Dermis blood vessel endothelial cell (primary cell): ENCODE results near the gene NUDT2. TPM values are rescaled to one million over a fixed set of nuclear protein-coding genes. Genes with fewer than 3 reads are reported as not detected.
A peak's percentile ranks its signal among the peaks of the same experiment; 100 is the strongest.
"Not testable (repeated sequence)": the region's sequence is repeated elsewhere in the genome, so short reads cannot be mapped to it uniquely, and the experiment has no call there.

Experiments
- DNase-seq: peaks from one replicate; pipeline ENCODE4 v3.0.0; 2010
- total RNA-seq: library from RNA; depleted of rRNA; stranded (reverse); fragments of >200 nt; gene quantifications from 2 replicates; pipeline ENCODE4 v1.2.3, GENCODE V29; 2014

The NUDT2 gene
- total RNA-seq, 1 donor from 2014 or later = 61.9 TPM

DNA sequence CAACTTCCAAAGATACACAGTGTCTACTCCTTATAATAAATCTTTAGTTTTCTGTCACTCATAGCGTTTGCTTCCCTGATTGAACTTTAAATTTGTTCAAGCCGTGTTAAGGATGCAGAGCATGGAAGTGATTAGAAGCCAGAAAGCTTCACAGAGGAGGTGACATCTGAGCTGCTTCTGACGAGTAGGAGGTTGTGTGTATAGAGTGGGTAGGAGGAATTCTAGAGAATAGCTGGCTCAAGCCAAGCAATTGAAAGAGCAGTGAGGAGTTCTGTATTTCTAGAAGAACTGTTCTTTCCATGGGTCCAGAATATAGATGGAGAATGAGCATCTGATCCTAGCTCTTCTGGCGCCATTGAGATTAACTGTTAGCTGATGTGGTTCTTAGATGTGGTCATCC, 6.0 kb downstream of the NUDT2 start:
- no peak for DNase-seq

DNA sequence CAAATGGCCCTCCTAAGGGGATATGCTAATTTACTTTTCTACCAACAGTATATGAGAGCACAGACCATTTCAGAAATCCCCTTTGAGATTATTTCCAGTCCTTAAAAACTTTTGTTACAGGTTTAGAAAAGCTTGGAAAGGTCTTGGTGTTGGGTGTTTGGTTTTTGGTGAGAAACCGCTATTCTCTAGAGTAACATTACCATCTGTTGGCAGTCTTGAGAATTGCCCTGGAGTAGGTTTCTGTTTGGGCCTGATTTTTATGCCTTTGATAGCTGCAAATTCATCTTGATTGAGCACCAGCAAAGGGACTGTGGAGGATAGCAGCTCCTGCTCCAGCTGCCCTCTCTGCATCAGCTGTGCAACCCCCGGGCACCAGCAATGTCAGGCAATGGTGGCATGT, 8.0 kb downstream of the NUDT2 start:
- DNase-seq = peak; percentile 12

DNA sequence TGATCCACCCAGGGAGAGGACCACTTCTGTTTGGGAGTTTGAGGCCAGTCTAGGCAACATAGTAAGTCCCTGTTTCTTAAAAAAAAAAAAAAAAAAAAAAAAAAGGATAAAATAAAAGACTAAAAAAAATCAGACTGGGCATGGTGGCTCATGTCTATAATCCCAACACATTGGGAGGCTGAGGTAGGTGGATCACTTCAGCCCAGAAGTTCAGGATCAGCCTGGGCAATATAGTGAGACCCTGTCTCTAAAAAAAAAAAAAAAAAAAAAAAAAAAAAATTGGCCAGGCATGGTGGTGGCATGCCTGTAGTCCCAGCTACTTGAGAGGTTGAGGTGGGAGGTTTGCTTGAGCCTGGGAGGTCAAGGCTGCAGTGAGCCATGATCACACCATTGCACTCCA, 8.7 kb downstream of the NUDT2 start:
- DNase-seq = not testable (repeated sequence)

DNA sequence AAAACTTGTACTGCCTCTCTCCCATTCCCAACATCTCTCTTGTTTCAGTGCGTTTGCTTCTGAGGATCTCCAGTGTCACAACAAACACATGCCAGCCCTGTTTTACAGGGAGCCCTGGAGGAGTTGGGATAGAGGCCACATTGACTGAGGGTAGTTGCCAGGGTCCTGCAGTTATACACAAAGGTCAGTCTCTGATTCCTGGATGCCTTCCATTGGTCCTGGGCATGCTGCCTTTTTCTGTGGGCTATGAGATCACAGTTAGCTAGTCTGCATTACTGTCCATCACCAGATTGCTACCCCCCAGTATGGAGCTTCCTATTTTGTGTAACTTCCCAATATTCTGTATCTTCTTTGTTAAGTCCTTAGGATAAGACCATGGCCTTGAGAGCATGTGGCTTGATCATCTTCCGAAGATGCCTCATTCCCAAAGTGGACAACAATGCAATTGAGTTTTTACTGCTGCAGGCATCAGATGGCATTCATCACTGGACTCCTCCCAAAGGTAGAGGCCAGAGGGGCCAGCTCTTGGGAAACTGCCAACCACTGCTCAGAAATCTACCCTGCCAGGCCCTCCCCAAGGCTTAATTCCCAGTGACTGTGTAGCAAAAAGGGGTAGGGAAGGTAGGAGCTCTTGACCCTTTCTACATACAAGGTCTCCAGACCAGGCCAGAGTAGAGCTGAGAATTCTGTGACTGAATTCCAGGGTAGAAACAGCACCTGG, 9.5 kb downstream of the NUDT2 start:
- no peak for DNase-seq

DNA sequence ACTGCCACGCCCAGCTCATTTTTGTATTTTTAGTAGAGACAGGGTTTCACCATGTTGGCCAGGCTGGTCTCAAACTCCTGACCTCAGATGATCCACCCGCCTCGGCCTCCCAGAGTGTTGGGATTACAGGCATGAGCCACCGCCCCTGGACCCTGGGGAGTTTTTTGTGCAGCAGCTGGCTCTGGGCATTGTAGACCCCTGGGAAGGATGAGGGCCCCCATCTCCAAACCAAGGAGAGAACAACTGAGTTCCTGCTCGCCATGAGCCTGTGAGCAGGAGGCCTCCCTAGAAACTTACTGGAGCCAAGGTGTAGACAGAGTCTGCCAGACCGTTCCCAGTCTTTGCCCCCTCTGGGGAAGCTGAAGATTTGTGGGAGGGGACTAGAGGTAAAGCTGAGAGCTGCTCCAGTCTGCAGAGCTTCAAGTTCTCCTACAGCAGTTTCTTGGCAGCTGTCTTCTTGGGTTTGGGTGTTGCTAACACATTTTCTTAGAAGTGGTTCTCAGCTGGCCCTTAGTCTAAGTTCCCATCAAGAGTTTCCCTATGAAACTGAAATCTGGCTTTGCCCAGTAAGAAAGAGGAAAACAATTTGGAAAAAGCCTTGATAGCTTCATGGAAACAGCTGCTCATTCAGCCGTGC, 12.4 kb downstream of the NUDT2 start:
- DNase-seq = no peak

DNA sequence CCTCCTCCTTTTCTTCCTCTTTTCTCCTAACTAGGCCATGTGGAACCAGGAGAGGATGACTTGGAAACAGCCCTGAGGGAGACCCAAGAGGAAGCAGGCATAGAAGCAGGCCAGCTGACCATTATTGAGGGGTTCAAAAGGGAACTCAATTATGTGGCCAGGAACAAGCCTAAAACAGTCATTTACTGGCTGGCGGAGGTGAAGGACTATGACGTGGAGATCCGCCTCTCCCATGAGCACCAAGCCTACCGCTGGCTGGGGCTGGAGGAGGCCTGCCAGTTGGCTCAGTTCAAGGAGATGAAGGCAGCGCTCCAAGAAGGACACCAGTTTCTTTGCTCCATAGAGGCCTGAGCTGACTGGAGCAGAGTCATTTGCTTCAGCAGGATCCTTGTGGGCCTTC, 13.7 kb downstream of the NUDT2 start:
- no peak for DNase-seq

DNA sequence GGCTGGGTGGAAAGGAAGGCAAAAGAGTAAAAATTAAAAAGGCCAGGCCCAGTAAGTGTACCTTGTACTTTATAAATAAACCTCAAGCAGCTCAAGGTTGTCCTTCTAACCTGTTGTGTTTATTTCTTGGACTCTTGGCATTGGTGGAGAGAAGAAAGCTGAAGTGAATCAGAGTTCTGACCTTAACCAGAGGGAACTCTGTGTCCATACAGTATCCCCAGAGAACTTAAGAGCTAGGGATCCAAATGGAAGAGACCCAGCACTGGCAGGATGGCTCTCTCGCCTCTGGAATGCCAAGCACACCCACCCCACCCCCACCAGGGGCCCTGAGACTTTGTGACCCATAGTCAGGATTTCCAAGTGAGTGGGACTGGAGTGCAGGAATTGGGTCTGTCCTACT, 14.2 kb downstream of the NUDT2 start:
- DNase-seq = no peak

DNA sequence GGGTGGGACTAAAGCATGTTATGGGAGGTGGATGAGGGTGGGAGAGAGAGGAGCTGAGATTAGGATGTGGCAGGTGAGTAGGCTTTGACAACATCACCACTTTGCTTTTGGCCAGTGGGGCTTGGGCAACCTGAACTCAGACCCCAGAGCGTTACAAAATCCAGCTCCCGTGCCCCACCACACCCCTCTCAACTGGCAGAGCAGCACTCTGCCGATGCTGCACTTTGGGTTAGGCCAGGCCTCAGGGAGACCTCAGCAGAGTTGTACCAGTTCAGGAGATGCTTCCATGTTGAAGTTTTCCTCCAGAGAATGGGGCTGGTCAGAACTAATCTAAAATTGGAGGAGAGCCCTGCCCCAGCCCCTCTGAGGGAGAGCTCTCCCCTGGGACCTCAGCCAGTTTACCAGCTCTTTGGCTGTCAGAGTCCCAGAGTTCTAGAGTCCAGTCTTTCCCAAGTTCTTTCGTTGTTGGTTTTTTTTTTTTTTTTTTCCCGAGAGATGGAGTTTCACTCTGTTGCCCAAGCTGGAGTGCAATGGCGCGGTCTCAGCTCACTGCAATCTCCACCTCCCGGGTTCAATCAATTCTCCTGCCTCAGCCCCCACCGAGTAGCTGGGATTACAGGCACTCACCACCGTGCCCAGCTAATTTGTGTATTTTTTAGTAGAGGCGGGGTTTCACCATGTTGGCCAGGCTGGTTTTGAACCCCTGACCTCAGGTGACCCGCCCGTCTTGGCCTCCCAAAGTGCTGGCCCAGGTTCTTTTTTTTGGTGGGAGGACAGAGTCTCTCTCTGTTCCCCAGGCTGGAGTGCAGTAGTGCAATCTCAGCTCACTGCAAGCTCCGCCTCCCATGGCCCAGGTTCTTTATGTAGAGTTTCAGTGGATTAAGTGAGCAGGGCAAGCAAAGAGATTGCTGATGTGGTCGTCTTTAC, 17.8 kb downstream of the NUDT2 start:
- DNase-seq = no peak

DNA sequence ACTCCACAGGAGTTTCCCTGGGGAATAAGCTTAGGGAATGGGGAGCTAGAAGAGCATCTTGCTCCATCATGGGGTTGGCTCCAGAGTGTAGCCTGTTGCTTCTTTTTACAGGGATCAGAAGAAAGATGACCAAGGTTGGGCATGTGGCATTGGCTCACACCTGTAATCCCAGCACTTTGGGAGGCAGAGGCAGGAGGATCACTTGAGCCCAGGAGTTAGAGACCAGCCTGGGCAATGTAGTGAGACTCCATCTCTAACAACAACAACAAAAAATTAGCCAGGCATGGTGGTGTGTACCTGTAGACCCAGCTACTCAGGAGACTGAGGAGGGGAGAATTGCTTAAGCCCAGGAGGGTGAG, 18.4 kb downstream of the NUDT2 start:
- DNase-seq = no peak

DNA sequence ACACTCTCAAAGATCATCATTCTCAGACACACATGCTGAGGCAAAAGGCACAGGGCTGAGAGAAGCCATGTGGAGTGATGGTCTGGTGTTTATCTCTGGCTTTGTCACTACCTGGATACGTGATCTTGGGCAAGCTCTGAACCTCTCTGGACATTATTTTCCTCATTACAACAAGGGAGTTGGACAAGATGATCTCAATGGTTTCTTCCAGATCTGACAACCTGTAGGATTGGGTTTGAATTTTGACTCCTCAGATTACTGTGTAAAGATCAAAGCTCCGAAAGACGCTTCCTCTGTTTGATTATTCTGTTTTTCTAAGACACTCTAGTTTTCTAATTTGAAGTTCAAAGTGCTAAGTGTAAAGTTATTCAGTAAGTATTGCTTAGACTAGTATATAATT, 20.0 kb downstream of the NUDT2 start:
- DNase-seq = no peak

DNA sequence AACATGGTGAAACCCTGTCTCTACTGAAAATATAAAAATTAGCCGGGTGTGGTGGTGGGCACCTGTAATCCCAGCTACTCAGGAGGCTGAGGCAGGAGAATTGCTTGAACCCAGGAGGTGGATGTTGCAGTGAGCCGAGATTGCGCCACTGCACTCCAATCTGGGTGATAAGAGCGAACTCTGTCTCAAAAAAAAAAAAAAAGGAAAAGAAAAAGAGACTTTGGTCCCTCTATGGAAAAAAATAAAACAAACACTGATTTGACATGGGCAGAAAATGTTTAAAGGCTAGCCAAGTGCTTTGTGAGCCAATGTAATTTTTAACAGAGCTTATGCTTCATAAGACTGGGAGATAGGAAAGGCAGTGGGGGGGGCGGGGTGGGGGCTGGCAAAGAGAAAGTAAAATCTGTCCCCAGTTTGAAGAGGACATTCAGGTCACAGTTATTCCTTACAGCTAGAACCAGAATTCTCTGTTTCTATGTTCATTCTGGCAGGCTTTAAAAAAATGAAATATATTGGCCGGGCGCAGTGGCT, 22.8 kb downstream of the NUDT2 start:
- not testable (repeated sequence) for DNase-seq

DNA sequence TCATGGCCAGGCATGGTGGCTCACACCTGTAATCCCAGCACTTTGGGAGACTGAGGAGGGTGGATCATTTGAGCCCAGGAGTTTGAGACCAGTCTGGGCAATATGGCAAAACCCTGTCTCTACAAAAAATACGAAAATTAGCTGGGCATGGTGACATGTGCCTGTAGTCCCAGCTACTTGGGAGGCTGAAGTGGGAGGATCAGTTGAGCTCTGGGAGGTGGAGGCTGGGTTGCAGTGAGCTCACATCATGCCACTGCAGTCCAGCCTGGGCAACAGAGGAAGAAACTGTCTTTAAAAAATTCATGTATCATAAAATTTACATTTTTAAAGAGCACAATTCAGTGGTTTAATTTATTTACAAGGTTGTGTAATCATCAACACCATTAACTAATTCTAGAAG, 23.6 kb downstream of the NUDT2 start:
- DNase-seq = not testable (repeated sequence)

DNA sequence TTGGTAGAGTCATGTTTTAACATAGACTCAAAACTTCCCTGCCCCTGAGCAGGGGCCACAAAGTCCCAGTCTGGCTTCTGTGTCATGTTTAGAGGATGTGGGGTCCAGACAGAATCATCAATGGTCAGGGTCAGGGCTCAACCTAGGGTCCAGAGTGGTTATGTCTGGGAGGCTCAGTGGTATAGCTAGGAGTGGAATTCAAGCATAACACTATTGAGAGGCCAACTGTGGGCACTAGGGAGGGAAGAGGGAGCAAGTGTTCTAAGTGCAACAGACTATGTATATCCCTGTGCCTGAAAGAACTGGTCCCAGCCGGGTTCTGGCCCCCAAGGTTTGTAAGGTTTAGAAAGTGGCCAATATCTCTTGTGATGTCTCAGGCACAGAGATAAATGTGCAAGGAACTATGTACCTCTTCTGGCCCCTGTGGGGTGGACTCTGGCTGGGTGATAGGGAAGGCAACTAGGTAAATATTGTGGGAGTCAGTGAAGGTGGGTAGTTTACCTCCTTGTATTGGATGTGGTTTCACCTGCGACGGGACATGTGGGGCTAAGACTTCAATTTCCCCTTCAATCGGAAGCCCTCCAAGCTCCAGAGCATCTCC, 33.3 kb downstream of the NUDT2 start:
- DNase-seq = no peak

DNA sequence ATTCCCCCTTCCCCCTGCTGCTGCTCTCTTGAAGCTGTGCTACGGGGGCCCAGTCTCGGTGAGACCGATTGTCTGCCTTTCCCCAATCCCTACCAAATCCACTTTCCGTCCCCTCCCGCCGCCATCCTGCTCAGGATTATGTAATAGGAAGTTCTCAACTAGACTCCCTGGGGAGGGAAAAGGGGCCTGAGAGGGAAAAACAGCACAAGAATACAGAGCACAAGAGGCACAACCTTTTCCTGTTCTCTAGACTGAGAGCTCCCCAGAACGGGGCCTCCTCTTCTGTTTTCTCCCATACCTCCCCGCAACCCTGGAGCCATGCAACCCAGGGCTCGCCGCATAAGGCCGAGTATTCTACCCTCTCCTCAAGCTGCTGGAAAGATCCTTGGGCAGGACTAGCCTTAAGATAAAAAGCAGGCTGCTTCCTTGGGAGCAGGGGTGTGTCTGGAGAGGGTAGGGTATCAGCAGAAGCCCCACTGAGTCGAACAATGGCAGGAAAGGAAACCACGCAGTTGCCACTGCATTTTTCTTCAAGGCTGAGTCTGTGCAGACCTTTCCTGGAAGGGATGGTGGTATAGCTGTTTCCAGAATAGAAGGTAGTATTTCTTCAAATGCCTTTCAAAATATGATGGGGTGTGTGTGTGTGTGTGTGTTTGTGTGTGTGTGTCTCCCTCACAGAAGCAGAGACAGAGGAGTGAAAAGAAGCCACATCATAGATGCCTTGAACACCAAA, 34.4 kb downstream of the NUDT2 start:
- peak; percentile 78 for DNase-seq

DNA sequence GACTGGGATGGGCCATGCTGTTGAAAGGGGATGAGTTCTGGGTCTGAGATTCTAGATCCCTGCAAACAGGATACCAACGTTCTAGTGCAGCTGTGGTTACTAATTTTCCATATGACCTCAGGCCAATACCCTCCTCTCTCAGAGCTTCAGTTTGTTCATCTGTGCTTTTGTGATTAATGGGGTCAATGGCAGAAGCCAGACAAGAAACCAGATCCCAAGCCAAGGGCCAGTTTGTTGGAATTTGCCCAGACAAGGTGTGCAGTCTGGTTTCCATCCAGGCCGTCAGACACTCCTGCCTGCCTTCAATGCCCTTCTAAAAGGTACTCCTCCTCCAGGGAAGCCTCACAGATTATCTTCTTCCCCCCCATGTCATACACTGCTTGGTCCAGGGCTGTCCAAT, 35.9 kb downstream of the NUDT2 start:
- DNase-seq = no peak

DNA sequence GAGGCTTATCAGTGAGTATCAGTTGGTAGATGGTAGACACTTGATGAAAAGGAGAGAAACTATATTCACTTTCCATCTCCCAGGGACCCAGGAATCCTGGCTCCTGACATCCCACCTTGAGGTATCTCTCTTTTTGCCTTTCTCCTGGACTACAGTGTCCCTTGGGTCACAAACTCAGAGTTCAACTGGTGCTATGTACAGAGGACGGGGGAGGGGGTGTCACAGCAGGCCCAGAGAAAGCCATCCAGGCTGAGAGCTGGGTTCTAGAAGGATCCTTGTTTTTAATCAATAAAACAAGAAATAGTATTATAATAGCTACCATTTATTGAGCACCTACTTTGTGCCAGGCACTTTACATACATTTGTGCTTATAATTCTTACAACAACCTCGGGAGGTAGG, 37.0 kb downstream of the NUDT2 start:
- DNase-seq = no peak

DNA sequence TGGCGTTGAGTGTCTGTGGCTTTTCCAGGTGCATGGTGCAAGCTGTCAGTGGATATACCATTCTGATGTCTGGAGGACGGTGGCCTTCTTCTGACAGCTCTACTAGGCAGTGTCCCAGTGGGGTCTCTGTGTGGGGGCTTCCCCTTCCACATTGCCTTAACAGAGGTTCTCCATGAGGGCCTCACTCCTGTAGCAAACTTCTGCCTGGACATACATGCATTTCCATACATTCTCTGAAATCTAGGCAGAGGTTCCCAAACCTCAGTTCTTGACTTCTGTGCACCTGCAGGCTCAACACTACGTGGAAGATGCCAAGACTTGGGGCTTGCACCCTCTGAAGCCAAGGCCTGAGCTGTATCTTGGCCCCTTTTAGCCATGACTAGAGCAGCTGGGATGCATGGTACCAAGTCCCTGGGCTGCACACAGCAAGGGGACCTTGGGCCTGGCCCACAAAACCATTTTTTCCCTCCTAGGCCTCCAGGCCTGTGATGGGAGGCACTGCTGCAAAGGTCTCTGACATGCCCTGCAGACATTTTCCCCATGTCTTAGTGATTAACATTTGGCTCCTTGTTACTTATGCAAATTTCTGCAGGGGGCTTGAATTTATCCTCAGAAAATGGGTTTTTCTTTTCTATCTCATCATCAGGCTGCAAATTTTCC, 38.5 kb downstream of the NUDT2 start:
- not testable (repeated sequence) for DNase-seq

DNA sequence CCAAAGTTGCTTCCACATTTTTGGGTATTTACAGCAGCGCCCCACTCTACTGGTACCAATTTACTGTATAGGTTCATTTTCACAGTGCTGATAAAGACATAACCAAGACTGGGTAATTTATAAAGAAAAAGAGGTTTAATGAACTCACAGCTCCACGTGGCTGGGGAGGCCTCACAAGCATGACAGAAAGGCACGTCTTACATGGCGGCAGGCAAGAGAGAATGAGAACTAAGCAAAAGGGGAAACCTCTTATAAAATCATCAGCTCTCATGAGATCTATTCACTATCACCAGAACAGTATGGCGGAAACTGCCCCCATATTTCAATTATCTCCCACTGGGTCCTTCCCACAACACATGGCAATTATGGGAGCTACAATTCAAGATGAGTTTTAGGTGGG, 39.4 kb downstream of the NUDT2 start:
- DNase-seq = not testable (repeated sequence)

DNA sequence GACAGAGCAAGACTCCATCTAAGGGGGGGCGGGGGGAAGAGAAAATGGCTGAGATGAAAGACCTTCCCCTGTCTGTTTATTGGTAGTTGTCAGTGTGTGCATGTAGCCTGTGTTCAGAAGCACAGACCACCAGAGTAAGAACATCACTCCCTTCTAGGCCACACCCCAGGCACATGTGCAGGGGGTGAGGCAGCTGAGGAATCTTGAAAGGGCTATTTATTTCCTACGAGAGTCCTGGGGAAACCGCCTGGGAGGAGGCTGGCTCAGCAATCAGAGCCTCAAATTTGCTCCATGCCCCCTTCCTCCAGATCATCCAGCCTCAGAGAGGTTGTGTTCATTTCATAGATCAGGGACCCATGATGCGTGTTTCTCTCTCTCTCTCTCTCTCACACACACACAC, 40.3 kb downstream of the NUDT2 start:
- no peak for DNase-seq

DNA sequence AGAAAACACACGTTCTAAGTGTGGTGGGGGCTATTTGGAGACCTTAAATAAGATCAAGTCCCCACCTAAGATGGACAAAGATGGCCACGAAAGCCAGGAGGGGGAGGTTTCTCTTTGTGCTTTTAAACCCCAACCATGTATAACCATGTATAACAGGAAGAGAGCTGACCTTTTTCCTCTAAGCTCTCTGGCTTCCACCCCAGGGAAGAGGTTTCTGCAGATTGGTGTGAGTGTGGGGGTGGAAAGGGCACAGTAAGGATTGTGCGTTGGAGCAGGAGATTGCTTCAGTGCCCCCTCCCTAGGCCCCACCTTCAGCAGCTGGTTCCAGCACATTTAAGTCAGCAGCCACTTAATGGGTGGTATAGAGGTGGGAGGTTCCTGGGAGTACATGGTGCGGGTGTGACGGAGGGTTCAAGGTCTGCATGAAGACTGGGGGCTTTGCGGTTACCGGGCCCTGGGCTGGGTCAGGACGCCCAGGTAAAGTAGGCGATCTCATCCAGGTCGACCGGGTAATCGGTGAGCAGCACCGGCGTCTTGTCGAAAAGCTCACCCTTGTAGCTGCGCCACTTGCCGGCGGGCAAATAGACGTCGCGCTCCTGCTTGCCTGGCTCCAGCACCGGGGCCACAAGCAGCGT, 41.1 kb downstream of the NUDT2 start:
- DNase-seq = no peak
